Measurements from ENCODE around the gene NHEJ1. TPM values are rescaled to one million over a fixed set of nuclear protein-coding genes. Genes with fewer than 3 reads are reported as not detected.

Gene NHEJ1
- total RNA-seq, 1 experiment from 2014 or later: 16.4 TPM

DNA sequence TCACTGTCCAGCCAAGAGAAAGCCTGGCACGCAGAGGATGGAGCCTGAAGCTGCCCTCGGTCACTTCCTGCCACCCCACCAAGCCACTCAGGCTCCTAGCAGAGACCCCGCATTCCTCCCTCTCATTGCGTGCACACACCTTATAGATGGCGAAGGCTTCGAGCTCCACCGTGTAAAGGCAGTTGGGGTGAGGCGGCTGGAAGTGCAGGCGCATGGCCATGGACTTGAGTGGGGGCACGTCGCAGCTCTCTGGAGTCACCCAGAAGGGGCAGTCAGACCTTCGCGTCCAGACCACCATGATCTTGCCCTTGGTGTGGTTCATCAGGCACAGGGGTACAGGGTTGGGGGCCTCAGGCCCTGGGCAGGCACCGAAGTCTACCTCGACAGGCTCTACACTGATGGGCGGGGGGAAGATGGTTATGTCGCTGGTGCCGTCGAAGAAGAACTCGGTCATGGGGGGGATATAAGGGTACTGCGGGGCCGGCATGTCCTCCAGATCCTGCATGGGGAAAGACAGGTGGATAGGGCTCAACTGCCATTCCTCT is 133.0 kb downstream of the NHEJ1 start:
- no peak overlapping the region for H3K4me2 ChIP-seq (ENCODE audit: low read length)
- BruUV-seq (replicated peaks): no TSS peak
- H3K9me3 ChIP-seq (ENCODE audit: control insufficient read depth in 1 of 2, insufficient read depth in 1 of 2, low read depth in 1 of 2, low read length in 2 of 2): no peaks in the 10 kb centered on the region
- ATAC-seq (no peak), DNase-seq (ENCODE audit: low read depth, low spot score) (no peak)
- ChIA-PET CTCF (interaction anchor here (0.7 to 5.3 kb wide), 5 partner anchors 17 to 125 kb away, joined by 3 to 97 read pairs (median 5); no protein-coding TSS in a partner anchor), POLR2A (no interaction called here), RAD21 (ENCODE audit: low non-redundant PET in 1 of 2, low total read pairs in 2 of 2, uncharacterized antibody in 2 of 2, unreplicated experiment in 2 of 2) (interaction anchor here in 1 of 2 experiments (0.7 to 1.4 kb wide), 2 partner anchors 92 to 293 kb away, joined by 3 to 4 read pairs; no protein-coding TSS in a partner anchor)
- no peaks in the 10 kb centered on the region; a peak in 1 of 4 replicates for H3K4me1 ChIP-seq (ENCODE audit: control insufficient read depth in 1 of 2, insufficient read depth in 2 of 2, low read length in 2 of 2)
- H3K27me3 ChIP-seq (ENCODE audit: insufficient read depth, low read length): peaks cover under 1% of the 10 kb centered on the region; the same call in 1 of the 2 replicates
- intact Hi-C loops (cut with micrococcal nuclease): loop anchor here (2.0 kb wide), 1 partner anchor 91 kb away; no protein-coding TSS in a partner anchor
- no peak overlapping the region for H3K27ac ChIP-seq (ENCODE audit: low read depth, low read length)
- no peak overlapping the region for H3K9ac ChIP-seq (ENCODE audit: low read length)
- H4K20me1 ChIP-seq (ENCODE audit: insufficient read depth): no peaks in the 10 kb centered on the region
- no peaks in the 10 kb centered on the region for H3K79me2 ChIP-seq (ENCODE audit: insufficient read depth, low read length)
- TF ChIP-seq ZFX (IDR thresholded peaks at IDR 0.05): no peak
- no peak for TF ChIP-seq POLR2AphosphoS5 (IDR thresholded peaks at IDR 0.05; ENCODE audit: low read depth, low read length)
- TF ChIP-seq, protein P1, sequence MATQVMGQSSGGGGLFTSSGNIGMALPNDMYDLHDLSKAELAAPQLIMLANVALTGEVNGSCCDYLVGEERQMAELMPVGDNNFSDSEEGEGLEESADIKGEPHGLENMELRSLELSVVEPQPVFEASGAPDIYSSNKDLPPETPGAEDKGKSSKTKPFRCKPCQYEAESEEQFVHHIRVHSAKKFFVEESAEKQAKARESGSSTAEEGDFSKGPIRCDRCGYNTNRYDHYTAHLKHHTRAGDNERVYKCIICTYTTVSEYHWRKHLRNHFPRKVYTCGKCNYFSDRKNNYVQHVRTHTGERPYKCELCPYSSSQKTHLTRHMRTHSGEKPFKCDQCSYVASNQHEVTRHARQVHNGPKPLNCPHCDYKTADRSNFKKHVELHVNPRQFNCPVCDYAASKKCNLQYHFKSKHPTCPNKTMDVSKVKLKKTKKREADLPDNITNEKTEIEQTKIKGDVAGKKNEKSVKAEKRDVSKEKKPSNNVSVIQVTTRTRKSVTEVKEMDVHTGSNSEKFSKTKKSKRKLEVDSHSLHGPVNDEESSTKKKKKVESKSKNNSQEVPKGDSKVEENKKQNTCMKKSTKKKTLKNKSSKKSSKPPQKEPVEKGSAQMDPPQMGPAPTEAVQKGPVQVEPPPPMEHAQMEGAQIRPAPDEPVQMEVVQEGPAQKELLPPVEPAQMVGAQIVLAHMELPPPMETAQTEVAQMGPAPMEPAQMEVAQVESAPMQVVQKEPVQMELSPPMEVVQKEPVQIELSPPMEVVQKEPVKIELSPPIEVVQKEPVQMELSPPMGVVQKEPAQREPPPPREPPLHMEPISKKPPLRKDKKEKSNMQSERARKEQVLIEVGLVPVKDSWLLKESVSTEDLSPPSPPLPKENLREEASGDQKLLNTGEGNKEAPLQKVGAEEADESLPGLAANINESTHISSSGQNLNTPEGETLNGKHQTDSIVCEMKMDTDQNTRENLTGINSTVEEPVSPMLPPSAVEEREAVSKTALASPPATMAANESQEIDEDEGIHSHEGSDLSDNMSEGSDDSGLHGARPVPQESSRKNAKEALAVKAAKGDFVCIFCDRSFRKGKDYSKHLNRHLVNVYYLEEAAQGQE (IDR thresholded peaks at IDR 0.05; ENCODE audit: low read depth): no peak
- TF ChIP-seq EZH2 (IDR thresholded peaks at IDR 0.05): no peak
- TF ChIP-seq SP1 (IDR thresholded peaks at IDR 0.05; ENCODE audit: low read depth): no peak
- no peak for TF ChIP-seq CBX3 (IDR thresholded peaks at IDR 0.05; ENCODE audit: low read depth)
- no peak for TF ChIP-seq POLR2A (IDR thresholded peaks at IDR 0.05; ENCODE audit: borderline replicate concordance, extremely low read depth, insufficient read depth, insufficient read length)
- no peak for TF ChIP-seq ELF1 (IDR thresholded peaks at IDR 0.05; ENCODE audit: borderline replicate concordance, low read depth)
- TF ChIP-seq, protein P2, sequence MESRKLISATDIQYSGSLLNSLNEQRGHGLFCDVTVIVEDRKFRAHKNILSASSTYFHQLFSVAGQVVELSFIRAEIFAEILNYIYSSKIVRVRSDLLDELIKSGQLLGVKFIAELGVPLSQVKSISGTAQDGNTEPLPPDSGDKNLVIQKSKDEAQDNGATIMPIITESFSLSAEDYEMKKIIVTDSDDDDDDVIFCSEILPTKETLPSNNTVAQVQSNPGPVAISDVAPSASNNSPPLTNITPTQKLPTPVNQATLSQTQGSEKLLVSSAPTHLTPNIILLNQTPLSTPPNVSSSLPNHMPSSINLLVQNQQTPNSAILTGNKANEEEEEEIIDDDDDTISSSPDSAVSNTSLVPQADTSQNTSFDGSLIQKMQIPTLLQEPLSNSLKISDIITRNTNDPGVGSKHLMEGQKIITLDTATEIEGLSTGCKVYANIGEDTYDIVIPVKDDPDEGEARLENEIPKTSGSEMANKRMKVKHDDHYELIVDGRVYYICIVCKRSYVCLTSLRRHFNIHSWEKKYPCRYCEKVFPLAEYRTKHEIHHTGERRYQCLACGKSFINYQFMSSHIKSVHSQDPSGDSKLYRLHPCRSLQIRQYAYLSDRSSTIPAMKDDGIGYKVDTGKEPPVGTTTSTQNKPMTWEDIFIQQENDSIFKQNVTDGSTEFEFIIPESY (IDR thresholded peaks at IDR 0.05; ENCODE audit: extremely low read depth, insufficient replicate concordance, low read length): no peak
- no peak for TF ChIP-seq TCF7L2 (IDR thresholded peaks at IDR 0.05; ENCODE audit: borderline replicate concordance, extremely low read depth, insufficient read depth, insufficient read length)
- TF ChIP-seq RAD21 (IDR thresholded peaks at IDR 0.05; ENCODE audit: low read depth): no peak
- no peak for TF ChIP-seq JUND (IDR thresholded peaks at IDR 0.05)
- no peak for TF ChIP-seq EGR1 (IDR thresholded peaks at IDR 0.05; ENCODE audit: low read depth)
- no peak for TF ChIP-seq SIN3A (IDR thresholded peaks at IDR 0.05; ENCODE audit: low read depth)
- TF ChIP-seq, protein P3, sequence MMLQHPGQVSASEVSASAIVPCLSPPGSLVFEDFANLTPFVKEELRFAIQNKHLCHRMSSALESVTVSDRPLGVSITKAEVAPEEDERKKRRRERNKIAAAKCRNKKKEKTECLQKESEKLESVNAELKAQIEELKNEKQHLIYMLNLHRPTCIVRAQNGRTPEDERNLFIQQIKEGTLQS (IDR thresholded peaks at IDR 0.05): no peak
- no peak for TF ChIP-seq FOSL1 (IDR thresholded peaks at IDR 0.05; ENCODE audit: low read depth)
- TF ChIP-seq, protein P4, sequence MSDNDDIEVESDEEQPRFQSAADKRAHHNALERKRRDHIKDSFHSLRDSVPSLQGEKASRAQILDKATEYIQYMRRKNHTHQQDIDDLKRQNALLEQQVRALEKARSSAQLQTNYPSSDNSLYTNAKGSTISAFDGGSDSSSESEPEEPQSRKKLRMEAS (IDR thresholded peaks at IDR 0.05): no peak
- no peak for TF ChIP-seq EZH2phosphoT487 (IDR thresholded peaks at IDR 0.05; ENCODE audit: borderline replicate concordance)
- no peak overlapping the region for H3K4me3 ChIP-seq (replicated peaks in 1 of 2; ENCODE audit: low read depth in 1 of 2, low read length in 2 of 2)
- H2AFZ ChIP-seq (ENCODE audit: low read depth, low read length, poor library complexity, severe bottlenecking): no peak overlapping the region
- no peaks in the 10 kb centered on the region for H3K36me3 ChIP-seq (ENCODE audit: control insufficient read depth in 1 of 2, insufficient read depth in 2 of 2, low read length in 2 of 2)
- H3K9me2 ChIP-seq (ENCODE audit: insufficient read depth): no peaks in the 10 kb centered on the region

Measured in HCT116 (cell line).